ENCODE results near the gene DYNC1H1. TPM values are rescaled to one million over a fixed set of nuclear protein-coding genes. Genes with fewer than 3 reads are reported as not detected.
"Not testable (repeated sequence)": the region's sequence is repeated elsewhere in the genome, so short reads cannot be mapped to it uniquely, and the experiment has no call there.

The DYNC1H1 gene
- total and polyA plus RNA-seq, 12 donors: 202 to 509 (median 348) TPM

- TF ChIP-seq POLR2A (IDR thresholded peaks at IDR 0.05) (no peak), CTCF (IDR thresholded peaks at IDR 0.05) (no peak)
- Histone ChIP-seq H3K27me3 (no peaks in the 10 kb centered on the region), H3K4me1 (replicated peaks in 1 of 2) (peaks cover 14 to 60% of the 10 kb centered on the region in 2 donors), H3K27ac (no peak overlapping the region), H3K36me3 (replicated peaks in 1 of 2) (peaks cover 0 to 8% of the 10 kb centered on the region in 2 donors), H3K9me3 (replicated peaks in 1 of 3) (no peaks in the 10 kb centered on the region), H3K4me3 (no peak overlapping the region)
- intact Hi-C loops (cut with DNase I): no loop called here
- peak in 2 of 7 donors; percentile 15 to 45 for DNase-seq
- WGBS, 4 donors: 78 to 93% (median 90%) methylated on average over 9 of the region's 9 CpGs
These were observed 5.1 kb downstream of the DYNC1H1 start for GRCh38 chr14:101969481-101969880.

DNA sequence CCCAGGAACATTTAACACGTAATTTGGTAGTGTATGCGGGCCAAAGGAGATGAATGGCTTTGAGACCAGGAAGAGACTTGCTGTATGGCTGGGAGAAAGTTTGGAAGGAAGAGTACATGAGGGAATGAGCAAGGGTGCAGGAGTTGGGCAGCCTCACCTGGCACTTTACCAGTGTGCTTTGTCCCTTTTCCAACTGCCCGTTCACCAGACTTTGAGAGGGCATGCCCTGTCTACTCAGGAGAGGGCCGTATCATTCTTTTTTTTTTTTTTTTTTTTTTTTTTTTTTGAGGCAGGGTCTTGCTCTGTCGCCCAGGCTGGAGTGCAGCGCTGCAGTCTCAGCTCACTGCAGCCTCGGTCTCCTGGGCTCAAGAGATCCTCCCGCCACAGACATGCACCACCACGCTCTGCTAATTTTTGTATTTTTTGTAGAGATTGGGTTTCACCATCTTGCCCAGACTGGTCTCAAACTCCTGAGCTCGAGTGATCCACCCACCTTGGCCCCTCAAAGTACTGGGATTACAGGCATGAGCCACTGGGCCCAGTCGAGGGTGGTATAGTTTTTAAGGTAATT is 6.5 kb downstream of the DYNC1H1 start:
- WGBS, 4 donors: 85 to 90% (median 89%) methylated on average over 8 to 11 of the region's 11 CpGs
- no peak overlapping the region for H3K4me3 ChIP-seq
- peaks cover 12 to 54% of the 10 kb centered on the region in 2 donors for H3K4me1 ChIP-seq (replicated peaks in 1 of 2)
- H3K27ac ChIP-seq: peak overlapping the region in 1 of 5 donors; percentile 59
- intact Hi-C loops (cut with DNase I): no loop called here
- DNase-seq: peak in 1 of 7 donors; percentile 43
- no peaks in the 10 kb centered on the region for H3K27me3 ChIP-seq
- TF ChIP-seq CTCF (IDR thresholded peaks at IDR 0.05) (no peak), POLR2A (IDR thresholded peaks at IDR 0.05) (no peak)
- H3K9me3 ChIP-seq (replicated peaks in 1 of 3): no peaks in the 10 kb centered on the region
- H3K36me3 ChIP-seq (replicated peaks in 1 of 2): peaks cover 0 to 8% of the 10 kb centered on the region in 2 donors

GRCh38 chr14:101971458-101971857 is 7.1 kb downstream of the DYNC1H1 start:
- WGBS, 4 donors: 73 to 90% (median 85%) methylated on average over 2 of the region's 2 CpGs
- intact Hi-C loops (cut with DNase I); H3K9me3 ChIP-seq (replicated peaks in 1 of 3); H3K27me3 ChIP-seq; H3K4me3 ChIP-seq: not testable (repeated sequence)
- Histone ChIP-seq H3K27ac (peak overlapping the region in 3 of 5 donors; percentile 59 to 85 (median 81)), H3K36me3 (replicated peaks in 1 of 2) (peaks cover 0 to 12% of the 10 kb centered on the region in 2 donors), H3K4me1 (replicated peaks in 1 of 2) (peaks cover 12 to 49% of the 10 kb centered on the region in 2 donors)
- peak in 2 of 7 donors; percentile 36 to 54 for DNase-seq

DNA sequence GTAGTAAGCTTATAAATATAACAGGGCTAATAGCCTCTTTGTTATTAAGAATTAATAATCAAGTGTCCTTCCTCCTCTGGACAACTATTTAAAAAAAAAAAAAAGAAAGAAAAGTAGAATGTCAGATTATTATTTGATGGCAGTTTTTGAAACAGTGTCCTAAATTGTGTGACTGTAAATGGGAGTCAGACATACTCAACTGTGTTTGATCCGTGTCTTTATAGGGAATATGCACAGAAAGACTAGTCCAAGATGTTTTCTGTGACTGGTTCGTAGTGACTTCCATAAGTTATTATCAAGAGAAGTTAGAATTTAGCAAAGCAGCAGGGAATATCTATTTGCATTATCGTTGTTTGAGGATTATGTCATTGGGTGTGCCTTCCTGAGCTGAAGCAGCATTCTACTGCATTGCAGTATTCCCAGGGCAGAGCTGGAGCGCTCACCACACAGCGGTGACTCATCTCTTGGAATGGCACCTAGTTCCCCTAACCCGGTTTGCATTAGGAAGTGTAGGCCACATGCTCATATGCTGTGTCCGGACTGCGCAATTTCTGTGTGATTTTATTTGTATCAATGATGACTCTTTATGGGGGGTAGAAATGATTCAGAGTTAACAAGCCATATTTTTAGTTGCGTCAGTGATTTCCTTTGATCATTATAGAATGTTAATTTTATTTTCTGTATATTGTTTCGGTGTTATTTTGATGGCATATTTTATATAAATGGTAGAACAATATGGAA is 7.9 kb downstream of the DYNC1H1 start:
- peak overlapping the region; percentile 58 to 85 (median 59) for H3K27ac ChIP-seq
- no peak overlapping the region for H3K4me3 ChIP-seq
- peak; percentile 80 to 94 (median 91) for DNase-seq
- TF ChIP-seq POLR2A (IDR thresholded peaks at IDR 0.05): peak in 1 of 2 donors; percentile 47
- TF ChIP-seq CTCF (IDR thresholded peaks at IDR 0.05): no peak
- H3K9me3 ChIP-seq (replicated peaks in 1 of 3): no peaks in the 10 kb centered on the region
- 16 to 32% (median 23%) methylated on average over 9 to 10 of the region's 10 CpGs for WGBS, 4 donors
- H3K36me3 ChIP-seq (replicated peaks in 1 of 2): peaks cover 2 to 19% of the 10 kb centered on the region in 2 donors
- H3K4me1 ChIP-seq (replicated peaks in 1 of 2): peaks cover 12 to 41% of the 10 kb centered on the region in 2 donors
- intact Hi-C loops (cut with DNase I): no loop called here
- no peaks in the 10 kb centered on the region for H3K27me3 ChIP-seq

Data from adrenal gland (tissue), 12 donors.